Stimulated activated naive CD4-positive, alpha-beta T cell treated with Interleukin-2 at 50 U/mL for 16 hours (primary cell): ENCODE measurements around the gene STX4.

Source experiments
- DNase-seq: peaks from one replicate; lab custom pipeline; 2025; lab: John Stamatoyannopoulos, UW

Gene STX4

GRCh38 chr16:31067342-31067741 is 34.0 kb downstream of the STX4 start:
- no peak for DNase-seq

DNA sequence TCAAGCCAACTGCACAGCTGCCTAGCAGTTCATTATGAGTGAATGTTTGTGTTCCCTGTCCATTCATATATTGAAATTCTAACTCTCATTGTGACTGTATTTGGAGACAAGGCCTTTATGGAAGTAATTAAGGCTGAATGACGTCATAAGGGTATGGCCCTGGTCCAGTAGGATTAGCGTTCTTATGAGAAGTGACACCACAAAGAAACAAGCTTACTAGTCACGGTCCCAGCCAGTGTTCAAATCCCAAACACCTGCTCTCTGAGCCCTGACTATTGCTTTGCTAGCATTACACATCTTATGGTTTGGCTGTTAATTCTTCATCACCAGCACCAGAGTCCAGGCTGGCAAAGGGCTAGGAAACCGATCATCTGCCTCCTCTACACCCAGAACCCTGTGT is 38.5 kb downstream of the STX4 start:
- DNase-seq = no peak

GRCh38 chr16:31072540-31073141 is 39.3 kb downstream of the STX4 start:
- DNase-seq = peak; percentile 43

DNA sequence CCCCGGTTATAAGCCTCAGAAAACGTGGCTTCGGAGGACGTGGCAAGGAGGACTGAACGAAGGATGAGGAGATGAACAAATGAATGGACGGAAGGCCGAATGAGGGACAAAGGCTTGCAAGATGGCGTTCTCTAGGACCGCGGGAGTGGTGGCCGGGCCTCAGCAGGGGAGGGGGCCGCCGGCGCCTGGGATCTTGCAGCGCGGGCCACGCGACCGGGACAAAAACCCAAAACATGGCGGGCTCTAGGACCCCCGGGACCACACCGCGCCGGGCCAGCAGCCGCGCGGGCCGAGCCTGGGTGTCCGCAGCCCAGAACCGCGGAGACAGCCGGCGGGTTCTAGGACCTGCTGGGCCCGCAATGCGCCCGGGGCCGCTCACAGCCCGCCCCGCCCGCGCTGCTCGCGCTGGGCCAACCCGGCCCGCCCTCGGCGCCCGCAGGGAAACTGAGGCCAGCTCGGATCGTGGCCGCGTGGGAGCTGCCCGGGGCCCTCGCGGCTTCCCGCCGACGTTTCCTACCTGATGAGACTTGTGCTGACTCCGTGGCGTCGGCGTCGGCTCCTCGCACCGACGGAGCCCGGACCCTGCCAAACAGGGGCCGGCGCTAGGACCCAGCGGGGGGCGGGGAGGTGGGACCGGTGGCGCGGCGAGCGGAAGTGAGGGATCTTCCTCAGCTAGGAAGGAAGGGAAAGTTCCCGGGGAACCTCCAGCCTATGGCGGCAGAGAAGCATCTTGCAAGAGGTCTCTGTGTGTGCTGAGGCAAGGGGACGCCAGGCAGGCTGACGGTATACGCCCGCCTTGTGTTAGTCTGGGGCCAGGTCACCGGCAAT is 40.0 kb downstream of the STX4 start:
- DNase-seq = peak; percentile 89

DNA sequence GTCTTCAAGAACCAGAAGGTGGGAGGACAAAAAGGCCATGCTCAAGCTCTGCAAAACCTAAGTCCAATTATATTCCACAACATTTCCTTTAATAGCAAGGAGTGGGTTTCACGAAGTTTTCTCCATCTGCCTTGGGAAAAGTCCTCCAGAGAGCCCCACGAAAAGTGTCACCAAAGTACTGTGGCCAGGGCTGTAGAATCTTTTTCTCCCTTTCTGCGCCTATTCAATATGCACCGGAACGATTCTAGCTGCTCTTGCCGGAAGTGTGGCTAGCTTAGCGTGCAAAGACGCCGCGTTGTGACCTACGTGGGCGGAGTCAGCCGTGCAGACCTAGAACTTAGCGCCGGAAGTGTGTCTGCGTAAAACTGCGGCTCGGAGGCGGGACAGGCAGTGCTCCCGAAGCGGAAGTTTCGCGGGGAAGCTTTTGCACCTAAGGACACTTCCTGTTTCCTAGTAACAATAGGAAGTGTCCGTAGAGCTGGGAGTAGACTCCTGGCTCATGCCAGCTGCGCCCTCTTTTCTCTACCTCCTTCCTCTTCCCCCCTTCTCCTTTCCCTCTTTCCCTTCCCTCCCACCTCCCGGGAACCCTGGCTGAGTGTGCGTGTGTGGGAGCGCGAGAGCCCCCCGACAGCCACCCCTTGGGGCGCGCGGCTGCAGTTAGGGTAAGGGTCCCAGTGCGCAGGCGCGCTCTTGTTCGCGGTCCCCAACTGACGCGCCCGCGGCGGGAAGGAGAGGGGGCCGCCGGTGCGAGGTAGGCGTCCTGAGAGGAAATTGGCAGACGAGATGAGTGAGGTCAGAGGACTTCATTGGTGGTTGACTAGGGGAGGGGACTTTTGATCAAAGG is 40.8 kb downstream of the STX4 start, which contains the start of the genes ZNF646 and ZNF668:
Gene ZNF646 (plus strand): TSS at position 453 of the 844 bp plus-strand sequence. CDS start 1,903 bp downstream, outside the sequence.
Gene ZNF668 (minus strand): TSS at position 271 of the 844 bp plus-strand sequence. CDS start 9,781 bp downstream, outside the sequence.
- peak; percentile 99 for DNase-seq

GRCh38 chr16:31074814-31075183 is 41.4 kb downstream of the STX4 start:
- DNase-seq = no peak

GRCh38 chr16:31076319-31076718 is 43.0 kb downstream of the STX4 start:
- DNase-seq = no peak

DNA sequence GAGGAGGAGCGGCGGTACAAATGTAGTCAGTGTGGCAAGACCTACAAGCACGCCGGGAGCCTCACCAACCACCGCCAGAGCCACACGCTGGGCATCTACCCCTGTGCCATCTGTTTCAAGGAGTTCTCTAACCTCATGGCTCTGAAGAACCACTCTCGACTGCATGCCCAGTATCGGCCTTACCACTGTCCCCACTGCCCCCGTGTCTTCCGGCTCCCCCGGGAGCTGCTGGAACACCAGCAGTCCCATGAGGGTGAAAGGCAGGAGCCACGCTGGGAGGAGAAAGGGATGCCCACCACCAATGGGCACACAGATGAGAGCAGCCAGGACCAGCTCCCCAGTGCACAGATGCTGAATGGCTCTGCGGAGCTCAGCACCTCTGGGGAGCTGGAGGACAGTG is 43.7 kb downstream of the STX4 start:
- no peak for DNase-seq

GRCh38 chr16:31077592-31078396 is 44.4 kb downstream of the STX4 start:
- no peak for DNase-seq

GRCh38 chr16:31078597-31079341 is 45.4 kb downstream of the STX4 start:
- no peak for DNase-seq

DNA sequence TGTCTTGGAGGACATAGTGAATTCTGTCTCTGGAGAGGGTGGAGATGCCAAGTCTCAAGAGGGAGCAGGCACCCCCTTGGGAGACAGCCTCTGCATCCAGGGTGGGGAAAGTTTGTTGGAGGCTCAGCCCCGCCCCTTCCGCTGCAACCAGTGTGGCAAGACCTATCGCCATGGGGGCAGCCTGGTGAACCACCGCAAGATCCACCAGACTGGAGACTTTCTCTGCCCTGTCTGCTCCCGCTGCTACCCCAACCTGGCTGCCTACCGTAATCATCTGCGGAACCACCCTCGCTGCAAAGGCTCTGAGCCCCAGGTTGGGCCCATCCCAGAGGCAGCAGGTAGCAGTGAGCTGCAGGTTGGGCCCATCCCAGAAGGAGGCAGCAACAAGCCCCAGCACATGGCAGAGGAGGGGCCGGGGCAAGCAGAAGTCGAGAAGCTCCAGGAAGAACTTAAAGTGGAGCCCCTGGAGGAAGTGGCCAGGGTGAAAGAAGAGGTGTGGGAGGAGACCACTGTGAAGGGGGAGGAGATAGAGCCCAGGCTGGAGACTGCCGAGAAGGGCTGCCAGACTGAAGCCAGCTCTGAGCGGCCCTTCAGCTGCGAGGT is 46.1 kb downstream of the STX4 start:
- no peak for DNase-seq

- no peak for DNase-seq
Observed at GRCh38 chr16:31080035-31080629, 46.8 kb downstream of the STX4 start.

DNA sequence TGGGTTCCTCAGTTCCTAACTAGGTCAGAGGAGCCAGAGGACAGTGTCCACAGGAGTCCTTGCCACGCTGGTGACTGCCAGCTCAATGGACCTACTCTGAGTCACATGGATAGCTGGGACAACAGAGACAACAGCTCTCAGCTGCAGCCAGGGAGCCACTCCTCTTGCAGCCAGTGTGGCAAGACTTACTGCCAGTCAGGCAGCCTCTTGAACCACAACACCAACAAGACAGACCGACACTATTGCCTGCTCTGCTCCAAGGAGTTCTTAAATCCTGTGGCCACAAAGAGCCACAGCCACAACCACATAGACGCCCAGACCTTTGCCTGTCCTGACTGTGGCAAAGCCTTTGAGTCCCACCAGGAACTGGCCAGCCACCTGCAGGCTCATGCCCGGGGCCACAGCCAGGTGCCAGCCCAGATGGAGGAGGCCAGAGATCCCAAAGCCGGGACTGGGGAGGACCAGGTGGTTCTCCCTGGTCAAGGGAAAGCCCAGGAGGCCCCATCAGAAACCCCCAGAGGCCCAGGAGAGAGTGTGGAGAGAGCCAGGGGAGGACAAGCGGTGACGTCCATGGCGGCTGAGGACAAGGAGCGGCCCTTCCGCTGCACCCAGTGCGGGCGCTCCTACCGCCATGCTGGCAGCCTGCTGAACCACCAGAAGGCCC is 47.5 kb downstream of the STX4 start:
- DNase-seq = no peak

DNA sequence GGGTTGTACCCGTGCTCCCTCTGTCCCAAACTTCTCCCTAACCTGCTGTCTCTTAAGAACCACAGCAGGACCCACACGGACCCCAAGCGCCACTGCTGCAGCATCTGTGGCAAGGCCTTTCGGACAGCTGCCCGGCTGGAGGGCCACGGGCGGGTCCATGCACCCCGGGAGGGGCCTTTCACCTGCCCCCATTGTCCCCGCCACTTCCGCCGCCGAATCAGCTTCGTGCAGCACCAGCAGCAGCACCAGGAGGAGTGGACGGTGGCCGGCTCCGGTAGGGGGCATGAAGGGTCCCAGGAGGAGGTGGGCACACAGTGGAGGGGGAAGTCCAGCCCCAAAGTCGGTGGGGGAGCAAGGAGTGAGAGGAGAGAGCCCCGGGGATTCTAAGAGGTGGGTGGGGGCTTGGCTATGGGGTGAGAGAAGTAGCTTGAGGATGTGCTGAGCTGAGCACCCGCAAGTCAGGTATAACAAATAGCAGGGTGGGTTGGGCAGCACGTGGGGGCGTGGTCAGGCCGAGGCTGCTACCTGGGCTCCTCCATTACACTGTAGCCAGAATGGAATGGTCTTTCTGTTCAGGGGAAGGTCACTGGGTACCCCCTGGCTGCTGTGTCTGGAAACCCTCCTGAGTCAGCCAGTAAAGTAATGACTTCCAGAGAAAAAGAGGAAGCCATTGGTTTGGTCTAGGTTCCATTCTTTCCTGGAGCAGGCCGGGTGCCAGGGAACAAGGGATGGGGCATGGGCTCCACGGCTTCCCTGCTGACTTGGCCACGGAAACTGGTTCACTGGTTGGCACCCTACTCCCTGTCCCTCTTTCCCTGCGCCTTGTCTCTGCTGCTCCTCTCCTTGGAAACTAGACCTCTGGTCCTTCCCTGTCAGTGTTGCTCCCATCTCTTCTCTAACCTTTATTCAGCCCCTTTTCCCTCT is 48.3 kb downstream of the STX4 start:
- no peak for DNase-seq

DNA sequence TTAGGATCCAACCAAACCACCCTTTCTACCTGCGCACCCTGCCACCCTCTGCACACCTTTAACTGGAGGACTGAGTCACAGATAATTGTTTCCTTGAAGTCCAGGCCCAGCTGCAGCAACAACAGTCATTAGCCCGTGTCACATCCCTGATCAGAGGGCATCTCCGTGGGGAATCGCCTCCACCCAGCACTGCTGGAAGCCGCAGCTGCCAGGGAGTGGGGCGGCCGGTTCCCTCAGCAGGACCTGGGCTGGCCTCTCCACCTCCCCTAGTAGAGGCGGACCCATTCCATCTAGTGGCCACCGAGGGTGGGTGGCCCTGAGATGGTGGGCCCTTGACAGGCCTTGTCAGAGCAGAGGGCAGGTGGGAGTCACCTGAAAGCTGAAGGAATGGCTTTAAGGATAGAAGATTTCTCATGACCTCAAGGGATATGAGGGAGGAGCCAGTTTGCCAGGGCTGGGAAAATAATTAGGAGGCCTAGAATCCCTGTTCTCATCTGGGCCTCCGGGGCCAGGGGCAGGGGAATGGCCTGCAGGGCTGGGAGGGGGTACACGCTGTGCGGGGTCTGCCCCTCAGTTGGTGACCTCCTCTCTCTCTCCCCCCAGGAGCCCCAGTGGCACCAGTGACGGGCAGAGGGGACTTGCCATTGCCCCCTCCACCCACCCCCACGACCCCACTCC is 49.1 kb downstream of the STX4 start:
- DNase-seq = no peak

DNA sequence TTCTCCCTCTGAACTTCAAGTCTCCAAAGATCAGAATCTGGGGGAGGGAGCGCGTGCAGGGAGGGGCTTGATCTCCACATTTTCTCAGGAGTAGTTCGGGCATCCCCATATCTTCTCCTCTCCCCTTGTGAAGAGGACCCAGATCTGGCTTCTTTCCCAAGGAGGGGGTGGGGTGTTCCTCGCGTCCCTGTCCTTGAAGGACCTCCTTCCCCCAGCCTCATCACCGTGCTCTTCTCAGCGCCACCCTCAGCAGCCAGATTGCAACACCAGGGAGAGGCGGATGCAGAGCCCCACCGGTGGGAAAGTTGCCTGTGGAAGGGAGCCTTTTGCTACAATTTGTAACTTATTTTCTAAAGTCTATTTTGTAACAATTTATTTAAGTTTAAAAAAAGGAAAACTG is 49.7 kb downstream of the STX4 start:
- no peak for DNase-seq

DNA sequence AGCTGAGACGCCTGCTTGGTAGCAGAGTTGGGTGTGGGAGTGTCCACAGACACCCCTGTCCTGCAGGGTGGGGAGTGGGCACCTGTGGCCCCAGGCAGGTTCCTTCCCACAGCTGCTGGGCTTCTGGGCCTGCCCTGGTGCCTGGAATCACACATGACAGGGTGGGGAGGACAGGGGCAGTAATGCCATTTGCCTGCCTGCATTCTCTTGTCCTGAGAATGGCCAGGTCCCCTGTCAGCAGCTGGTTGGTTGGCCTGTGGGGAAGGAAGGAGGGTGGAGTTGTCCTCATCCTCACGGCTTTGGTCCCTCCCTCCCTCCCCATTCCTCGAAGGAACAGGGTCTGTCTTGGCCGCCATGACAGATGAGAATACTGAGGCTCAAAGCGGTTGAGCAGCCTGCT is 50.2 kb downstream of the STX4 start:
- no peak for DNase-seq

- DNase-seq = no peak
Observed at GRCh38 chr16:31083981-31084380, 50.6 kb downstream of the STX4 start.
